ENCODE measurements around the gene NR1D2.

- TF ChIP-seq CTCF (conservative IDR thresholded peaks at IDR 0.05; ENCODE audit: low read depth in 2 of 2) (no peak), EZH2 (IDR thresholded peaks at IDR 0.05; ENCODE audit: low read depth, unreplicated experiment) (no peak), REST (IDR thresholded peaks at IDR 0.05; ENCODE audit: unreplicated experiment) (no peak), POLR2AphosphoS5 (IDR thresholded peaks at IDR 0.05; ENCODE audit: low read depth) (no peak), EZH2phosphoT487 (IDR thresholded peaks at IDR 0.05; ENCODE audit: unreplicated experiment) (no peak)
Measured at GRCh38 chr3:23916152-23916885, 28.8 kb upstream of the NR1D2 start.
